Body of pancreas (tissue), 4 donors: ENCODE results near the gene ADAMTSL3.

ENCODE experiments used
- CTCF ChIP-seq, 7 experiments: fragments of 450-650 bp in 4 of 7; fragments of 200-600 bp in 3 of 7; sonication (generic) in 3 of 7; IDR thresholded peaks; one replicate each; pipeline ENCODE4 v1.5.1; 2016 to 2019; ENCODE audit warnings: antibody characterized with exemption in 7 of 7
- POLR2A ChIP-seq, 3 donors: fragments of 450-650 bp; IDR thresholded peaks; one replicate each; pipeline ENCODE4 v1.6.1; 2016; ENCODE audit warnings: antibody characterized with exemption in 3 of 3, mild to moderate bottlenecking in 2 of 3

- no peak for TF ChIP-seq CTCF (IDR thresholded peaks at IDR 0.05)
- peak in 1 of 3 donors; percentile 5 for TF ChIP-seq POLR2A (IDR thresholded peaks at IDR 0.05)
Observed at GRCh38 chr15:83978588-83978987, 324.7 kb downstream of the ADAMTSL3 start.
